Hepatocyte (in vitro differentiated cells): Measurements from ENCODE around the gene MRPL55. TPM values are rescaled to one million over a fixed set of nuclear protein-coding genes. Genes with fewer than 3 reads are reported as not detected.
A peak's percentile ranks its signal among the peaks of the same experiment; 100 is the strongest.

Source experiments
- DNase-seq: peaks from one replicate; pipeline ENCODE4 v3.0.0-alpha.2; 2016; ENCODE audit warnings: low spot score
- H2AFZ ChIP-seq: fragments of 200-600 bp; sonication (generic); 2 replicates; pipeline ENCODE4 v1.6.0; 2016; ENCODE audit warnings: antibody characterized with exemption, mild to moderate bottlenecking
- H3K27ac ChIP-seq: fragments of 200-600 bp; sonication (generic); 2 replicates; pipeline ENCODE4 v1.5.1; 2016; ENCODE audit warnings: mild to moderate bottlenecking
- H3K27me3 ChIP-seq: fragments of 200-600 bp; sonication (generic); 2 replicates; pipeline ENCODE4 v1.6.1; 2016
- H3K36me3 ChIP-seq: fragments of 200-600 bp; sonication (generic); replicated peaks from 2 replicates; pipeline ENCODE4 v1.5.1; 2016; ENCODE audit warnings: low read depth; ENCODE audit not compliant: insufficient read depth
- H3K4me1 ChIP-seq: fragments of 200-600 bp; sonication (generic); 2 replicates; pipeline ENCODE4 v1.5.1; 2016; ENCODE audit warnings: mild to moderate bottlenecking, moderate library complexity; ENCODE audit not compliant: insufficient read depth
- H3K4me2 ChIP-seq: fragments of 200-600 bp; sonication (generic); 2 replicates; pipeline ENCODE4 v1.6.0; 2016
- H3K4me3 ChIP-seq: fragments of 200-600 bp; sonication (generic); 2 replicates; pipeline ENCODE4 v1.5.1; 2016; ENCODE audit warnings: mild to moderate bottlenecking
- H3K79me2 ChIP-seq: fragments of 200-600 bp; sonication (generic); 2 replicates; pipeline ENCODE4 v1.6.0; 2017; ENCODE audit warnings: mild to moderate bottlenecking
- H3K9me2 ChIP-seq: fragments of 200-600 bp; sonication (generic); replicated peaks from 2 replicates; pipeline ENCODE4 v1.6.0; 2017; ENCODE audit warnings: mild to moderate bottlenecking; ENCODE audit not compliant: insufficient read depth
- H3K9me3 ChIP-seq: fragments of 200-600 bp; sonication (generic); 2 replicates; pipeline ENCODE4 v1.5.1; 2016; ENCODE audit warnings: low read depth, mild to moderate bottlenecking
- H4K20me1 ChIP-seq: fragments of 200-600 bp; sonication (generic); 2 replicates; pipeline ENCODE4 v1.6.0; 2016; ENCODE audit warnings: mild to moderate bottlenecking; ENCODE audit not compliant: insufficient read depth, poor library complexity, severe bottlenecking
- EZH2 ChIP-seq: fragments of 200-600 bp; sonication (generic); IDR thresholded peaks from 2 replicates; pipeline ENCODE4 v1.6.1; 2016; ENCODE audit warnings: antibody characterized with exemption, mild to moderate bottlenecking, borderline replicate concordance
- EZH2phosphoT487 ChIP-seq: fragments of 200-600 bp; sonication (generic); IDR thresholded peaks from one replicate; pipeline ENCODE4 v1.6.1; 2018; ENCODE audit warnings: antibody characterized with exemption, mild to moderate bottlenecking, low read depth, moderate library complexity; ENCODE audit not compliant: unreplicated experiment, severe bottlenecking
- WGBS: methylation state at CpG from one replicate; pipeline ENCODE4 v1.1.6; 2016; ENCODE audit warnings: low lambda C conversion rate; ENCODE audit errors: missing lambda C conversion rate; 5-methylcytosine and 5-hydroxymethylcytosine counted together
- polyA plus RNA-seq: library from polyadenylated mRNA; unstranded; fragments of >200 nt; fragmentation: Nextera tagmentation; extraction: Ambion mirVana; gene quantifications from 2 replicates; pipeline ENCODE4 v1.2.1, GENCODE V29; 2016
- total RNA-seq: library from RNA; depleted of rRNA; stranded (reverse); fragments of >200 nt; gene quantifications from 2 replicates; pipeline ENCODE4 v1.2.3, GENCODE V29; 2014
- TF ChIP-seq, protein P1 (sequence below): fragments of 200-600 bp; sonication (generic); IDR thresholded peaks from 2 replicates; pipeline ENCODE4 v1.5.1; 2016; ENCODE audit warnings: antibody characterized with exemption, mild to moderate bottlenecking; ENCODE audit not compliant: poor library complexity

Gene MRPL55
- total and polyA plus RNA-seq, 2 experiments from 2014 or later: 64.8 to 130 TPM

DNA sequence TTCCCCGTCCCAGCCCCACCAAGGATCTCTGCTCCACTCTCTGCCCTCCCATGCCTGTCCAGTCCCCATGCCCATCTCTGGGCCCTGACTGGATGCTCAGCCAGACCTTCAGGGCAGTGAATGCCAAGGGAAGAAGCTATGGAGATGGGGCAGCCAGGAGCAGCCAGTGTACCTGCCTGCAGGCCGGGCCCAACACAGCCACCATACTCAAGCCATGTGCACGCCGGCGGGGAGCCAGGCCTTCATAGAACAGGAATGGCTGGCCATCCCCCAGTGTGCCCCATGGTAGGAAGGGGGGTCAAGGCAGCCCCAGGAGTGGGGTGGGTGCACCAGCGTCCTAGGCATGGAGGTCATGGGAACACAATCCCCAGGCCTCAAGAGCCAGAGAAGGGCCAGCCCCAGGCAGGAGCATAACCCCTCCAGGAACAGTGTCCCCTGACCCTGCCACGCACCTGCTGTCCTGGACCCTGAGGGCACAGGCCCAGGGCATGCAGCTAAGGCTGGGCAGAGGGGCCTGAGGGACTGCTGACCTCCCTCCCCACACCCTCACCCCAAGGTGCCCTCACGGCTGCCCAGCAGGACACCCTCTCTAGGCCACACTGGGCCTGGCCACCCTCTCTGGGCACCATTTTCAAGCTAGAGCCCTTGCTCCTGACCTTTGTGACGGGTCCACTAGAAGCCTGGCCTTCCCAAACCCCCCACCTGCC lies 46.9 kb downstream of the MRPL55 start:
- Histone ChIP-seq H3K4me3 (no peak overlapping the region), H3K9me3 (no peaks in the 10 kb centered on the region), H3K27me3 (peaks cover 54% of the 10 kb centered on the region), H3K4me2 (no peak overlapping the region), H2AFZ (no peak overlapping the region), H3K4me1 (peaks cover 7% of the 10 kb centered on the region), H3K36me3 (no peaks in the 10 kb centered on the region), H3K79me2 (no peaks in the 10 kb centered on the region), H3K27ac (no peak overlapping the region), H4K20me1 (no peaks in the 10 kb centered on the region), H3K9me2 (no peaks in the 10 kb centered on the region)
- TF ChIP-seq EZH2 (no peak), EZH2phosphoT487 (no peak)
- TF ChIP-seq, protein P1, sequence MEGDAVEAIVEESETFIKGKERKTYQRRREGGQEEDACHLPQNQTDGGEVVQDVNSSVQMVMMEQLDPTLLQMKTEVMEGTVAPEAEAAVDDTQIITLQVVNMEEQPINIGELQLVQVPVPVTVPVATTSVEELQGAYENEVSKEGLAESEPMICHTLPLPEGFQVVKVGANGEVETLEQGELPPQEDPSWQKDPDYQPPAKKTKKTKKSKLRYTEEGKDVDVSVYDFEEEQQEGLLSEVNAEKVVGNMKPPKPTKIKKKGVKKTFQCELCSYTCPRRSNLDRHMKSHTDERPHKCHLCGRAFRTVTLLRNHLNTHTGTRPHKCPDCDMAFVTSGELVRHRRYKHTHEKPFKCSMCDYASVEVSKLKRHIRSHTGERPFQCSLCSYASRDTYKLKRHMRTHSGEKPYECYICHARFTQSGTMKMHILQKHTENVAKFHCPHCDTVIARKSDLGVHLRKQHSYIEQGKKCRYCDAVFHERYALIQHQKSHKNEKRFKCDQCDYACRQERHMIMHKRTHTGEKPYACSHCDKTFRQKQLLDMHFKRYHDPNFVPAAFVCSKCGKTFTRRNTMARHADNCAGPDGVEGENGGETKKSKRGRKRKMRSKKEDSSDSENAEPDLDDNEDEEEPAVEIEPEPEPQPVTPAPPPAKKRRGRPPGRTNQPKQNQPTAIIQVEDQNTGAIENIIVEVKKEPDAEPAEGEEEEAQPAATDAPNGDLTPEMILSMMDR: no peak
- WGBS: over 99% methylated on average over 7 of the region's 9 CpGs
- no peak for DNase-seq

DNA sequence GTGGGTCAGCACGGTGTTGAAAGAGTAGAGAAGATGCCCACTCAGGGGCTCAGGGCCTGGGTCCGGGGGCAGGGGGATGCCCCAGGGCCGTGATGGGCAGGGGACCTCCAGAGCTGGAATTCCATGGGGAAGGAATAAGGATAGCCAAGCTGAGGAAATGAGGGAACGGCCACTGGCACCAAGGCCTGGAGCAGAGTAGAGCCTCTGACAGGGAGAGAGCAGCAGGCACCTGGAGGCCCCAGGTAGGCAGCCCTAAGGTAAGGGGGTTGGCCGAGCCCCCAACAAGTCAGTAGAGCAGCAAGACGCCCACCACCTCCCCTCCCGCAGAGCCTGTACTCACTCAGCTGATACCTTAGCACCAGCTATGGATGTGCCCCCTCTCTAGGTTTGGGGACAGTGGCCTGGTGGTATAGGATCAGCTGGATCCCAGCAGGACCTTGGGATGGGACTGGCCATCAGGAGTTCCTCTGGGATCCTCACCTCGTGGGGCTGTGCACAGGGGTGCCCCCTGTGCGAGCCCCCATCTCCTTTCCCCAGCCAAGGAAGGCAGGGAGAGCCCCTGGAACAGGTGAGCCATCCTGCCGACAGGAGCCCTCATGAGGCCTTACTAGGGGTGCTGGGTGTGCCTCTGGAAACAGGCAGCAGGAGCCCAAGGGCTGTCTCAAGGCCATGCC lies 47.6 kb downstream of the MRPL55 start:
- Histone ChIP-seq H2AFZ (no peak overlapping the region), H3K4me2 (no peak overlapping the region), H3K36me3 (no peaks in the 10 kb centered on the region), H3K4me3 (no peak overlapping the region), H3K79me2 (no peaks in the 10 kb centered on the region), H3K4me1 (peaks cover 7% of the 10 kb centered on the region), H3K27me3 (peaks cover 54% of the 10 kb centered on the region), H3K27ac (no peak overlapping the region), H3K9me3 (no peaks in the 10 kb centered on the region), H3K9me2 (no peaks in the 10 kb centered on the region), H4K20me1 (no peaks in the 10 kb centered on the region)
- TF ChIP-seq EZH2phosphoT487 (no peak), EZH2 (no peak)
- TF ChIP-seq, protein P1: no peak
- WGBS: 82% methylated on average over 10 of the region's 10 CpGs
- no peak for DNase-seq

DNA sequence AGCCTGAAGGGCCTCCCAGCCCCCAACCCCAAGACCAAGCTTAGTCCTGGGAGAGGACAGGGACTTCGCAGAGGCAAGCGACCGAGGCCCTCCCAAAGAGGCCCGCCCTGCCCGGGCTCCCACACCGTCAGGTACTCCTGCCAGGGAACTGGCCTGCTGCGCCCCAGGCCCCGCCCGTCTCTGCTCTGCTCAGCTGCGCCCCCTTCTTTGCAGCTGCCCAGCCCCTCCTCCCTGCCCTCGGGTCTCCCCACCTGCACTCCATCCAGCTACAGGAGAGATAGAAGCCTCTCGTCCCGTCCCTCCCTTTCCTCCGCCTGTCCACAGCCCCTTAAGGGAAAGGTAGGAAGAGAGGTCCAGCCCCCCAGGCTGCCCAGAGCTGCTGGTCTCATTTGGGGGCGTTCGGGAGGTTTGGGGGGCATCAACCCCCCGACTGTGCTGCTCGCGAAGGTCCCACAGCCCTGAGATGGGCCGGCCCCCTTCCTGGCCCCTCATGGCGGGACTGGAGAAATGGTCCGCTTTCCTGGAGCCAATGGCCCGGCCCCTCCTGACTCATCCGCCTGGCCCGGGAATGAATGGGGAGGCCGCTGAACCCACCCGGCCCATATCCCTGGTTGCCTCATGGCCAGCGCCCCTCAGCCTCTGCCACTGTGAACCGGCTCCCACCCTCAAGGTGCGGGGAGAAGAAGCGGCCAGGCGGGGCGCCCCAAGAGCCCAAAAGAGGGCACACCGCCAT lies 48.5 kb downstream of the MRPL55 start:
- peak; percentile 44 for DNase-seq
- H2AFZ ChIP-seq: peak overlapping the region; percentile 45
- H3K4me2 ChIP-seq: peak overlapping the region; percentile 81
- H3K9me2 ChIP-seq: no peaks in the 10 kb centered on the region
- no peaks in the 10 kb centered on the region for H3K36me3 ChIP-seq
- no peaks in the 10 kb centered on the region for H3K79me2 ChIP-seq
- TF ChIP-seq, protein P1: peak; percentile 6
- TF ChIP-seq EZH2: no peak
- no peak overlapping the region for H3K4me3 ChIP-seq
- 26% methylated on average over 24 of the region's 34 CpGs for WGBS
- peak overlapping the region; percentile 58 for H3K27ac ChIP-seq
- H3K27me3 ChIP-seq: peaks cover 61% of the 10 kb centered on the region
- no peaks in the 10 kb centered on the region for H3K9me3 ChIP-seq
- H4K20me1 ChIP-seq: no peaks in the 10 kb centered on the region
- H3K4me1 ChIP-seq: peaks cover 7% of the 10 kb centered on the region
